CD4-positive, alpha-beta T cell treated with Interleukin-4 for 1 hour (primary cell): ENCODE results near the gene EFNA3.

ENCODE experiments used
- DNase-seq, 2 donors: peaks; one replicate each; pipeline ENCODE4 v3.0.0-alpha.2; 2020 to 2022

Gene EFNA3

DNA sequence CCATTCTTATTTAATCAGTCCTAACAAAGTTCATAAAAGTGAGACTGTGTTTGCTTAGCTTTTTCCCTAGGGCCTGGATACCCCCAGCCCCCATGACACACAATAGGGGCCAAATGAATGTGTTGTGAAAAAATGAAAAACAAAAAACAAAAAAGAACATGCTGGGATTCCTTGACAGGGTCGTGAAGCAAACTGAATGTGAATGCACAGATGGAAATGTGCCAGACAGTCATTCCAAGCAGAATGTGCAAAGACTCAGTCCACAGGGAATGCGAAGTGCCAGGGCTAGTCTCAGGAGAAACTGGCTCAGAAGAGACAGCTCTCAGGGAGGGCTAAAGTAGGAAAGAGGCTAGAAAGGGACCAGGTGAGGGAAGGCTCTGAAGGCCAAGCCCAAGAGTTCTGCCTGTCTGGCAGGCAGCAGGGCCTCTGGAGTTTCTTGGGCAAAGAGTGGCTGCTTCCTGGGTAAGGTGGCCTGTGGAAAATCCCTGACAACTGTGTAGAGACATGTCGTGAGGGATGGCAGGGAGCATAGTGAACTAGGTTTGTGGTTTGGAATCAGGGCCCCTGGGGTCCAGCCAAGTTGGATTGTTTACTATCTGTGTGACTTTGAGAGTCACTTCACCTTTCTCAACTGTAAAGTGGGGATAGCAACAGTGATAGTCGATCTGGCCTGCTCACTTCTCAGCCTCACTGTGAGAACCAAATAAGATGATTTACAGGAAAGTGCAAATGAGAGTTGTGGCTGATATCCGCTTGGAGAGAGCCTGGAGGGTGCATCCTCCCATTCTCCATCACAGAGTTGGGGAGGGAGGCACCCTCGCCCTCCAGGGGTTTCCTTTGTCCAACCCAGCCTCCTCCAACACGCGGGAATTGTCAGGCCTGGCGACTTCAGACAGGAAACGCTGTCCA, 28.7 kb upstream of the EFNA3 start:
- no peak for DNase-seq

DNA sequence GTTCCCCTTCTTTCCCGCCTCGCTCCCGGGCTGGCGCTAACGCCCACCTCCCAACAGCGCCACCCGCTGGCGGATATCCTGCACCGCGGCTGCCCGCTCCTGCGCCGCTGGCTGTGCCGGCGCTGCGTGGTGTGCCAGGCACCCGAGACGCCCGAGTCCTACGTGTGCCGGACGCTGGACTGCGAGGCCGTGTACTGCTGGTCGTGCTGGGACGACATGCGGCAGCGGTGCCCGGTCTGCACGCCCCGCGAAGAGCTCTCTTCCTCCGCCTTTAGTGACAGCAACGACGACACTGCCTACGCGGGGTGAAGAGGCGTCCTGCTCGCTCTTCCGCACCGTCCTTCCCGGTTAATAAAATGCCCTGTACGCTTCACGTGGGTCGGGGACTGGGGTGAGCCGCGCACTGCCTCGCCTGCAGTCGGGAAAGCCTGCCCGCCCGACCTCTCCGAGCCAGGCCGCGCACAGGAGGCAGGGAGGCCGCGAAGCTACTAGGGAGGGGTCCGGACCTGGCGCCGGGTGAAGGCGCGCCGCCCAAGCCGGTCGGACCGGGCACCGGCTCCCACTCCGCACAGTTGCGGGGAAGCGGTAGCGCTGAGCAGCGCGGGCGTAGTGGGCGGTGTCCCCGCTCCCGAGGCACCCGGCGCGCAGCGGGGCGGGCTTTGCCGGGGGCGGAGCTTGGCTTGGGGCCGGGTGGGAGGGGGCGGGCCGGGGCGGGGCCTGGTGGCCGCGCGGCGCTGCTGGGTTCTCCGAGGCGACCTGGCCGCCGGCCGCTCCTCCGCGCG, 27.9 kb upstream of the EFNA3 start, which contains the start of gene ADAM15:
ADAM15 (plus strand) TSS at position 757 of the 782 bp plus-strand sequence. CDS start 71 bp downstream, outside the sequence.
- DNase-seq = peak; percentile 82 to 86

DNA sequence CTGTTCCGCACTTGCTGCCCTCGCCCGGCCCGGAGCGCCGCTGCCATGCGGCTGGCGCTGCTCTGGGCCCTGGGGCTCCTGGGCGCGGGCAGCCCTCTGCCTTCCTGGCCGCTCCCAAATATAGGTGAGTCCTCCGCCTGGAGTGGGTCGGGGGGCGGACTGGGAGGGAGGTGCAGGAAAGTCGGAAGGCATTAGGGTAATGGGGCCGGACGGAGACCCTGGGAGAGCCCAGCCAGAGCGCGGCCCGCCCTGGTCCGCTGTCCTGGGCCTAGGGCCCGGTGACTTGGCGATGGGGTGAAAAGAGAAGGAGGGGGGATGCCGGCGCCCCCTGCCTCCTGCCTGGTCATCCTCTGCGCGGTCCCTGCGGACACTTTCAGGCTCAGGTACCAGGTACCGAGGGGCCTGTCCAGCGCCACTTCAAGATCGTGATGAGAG, 27.3 kb upstream of the EFNA3 start:
- DNase-seq = no peak

DNA sequence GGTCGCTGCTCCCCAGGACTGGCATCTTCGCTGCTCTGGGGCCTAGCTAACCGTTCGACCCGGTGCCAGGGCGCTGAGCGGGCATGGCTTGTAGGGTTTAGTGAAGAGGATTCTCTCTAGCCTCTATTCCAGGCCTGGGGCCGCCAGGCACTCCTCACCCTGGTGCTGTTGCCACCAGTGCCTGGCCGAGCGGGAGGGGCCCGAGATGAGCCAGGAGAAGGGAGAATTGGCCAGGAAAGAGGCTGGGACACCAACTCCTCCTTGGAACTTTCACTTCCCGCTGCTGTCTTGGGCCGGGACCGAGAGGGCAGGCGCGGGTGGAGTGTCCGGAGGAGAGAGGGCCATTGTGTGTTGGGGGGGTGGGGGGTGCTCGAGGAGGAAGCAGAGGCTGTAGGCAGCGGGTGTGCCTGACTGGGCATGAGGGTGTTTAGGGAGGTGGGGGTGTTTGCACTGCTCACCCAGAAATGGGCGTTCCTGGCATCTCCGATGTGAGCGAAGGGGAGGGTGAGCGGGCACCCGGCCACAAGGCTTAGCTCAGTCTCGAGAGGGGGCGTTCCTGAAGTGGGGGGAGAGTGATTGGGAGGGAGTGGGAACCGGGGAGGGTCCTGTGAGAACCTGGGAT, 26.7 kb upstream of the EFNA3 start:
- peak; percentile 60 to 64 for DNase-seq

DNA sequence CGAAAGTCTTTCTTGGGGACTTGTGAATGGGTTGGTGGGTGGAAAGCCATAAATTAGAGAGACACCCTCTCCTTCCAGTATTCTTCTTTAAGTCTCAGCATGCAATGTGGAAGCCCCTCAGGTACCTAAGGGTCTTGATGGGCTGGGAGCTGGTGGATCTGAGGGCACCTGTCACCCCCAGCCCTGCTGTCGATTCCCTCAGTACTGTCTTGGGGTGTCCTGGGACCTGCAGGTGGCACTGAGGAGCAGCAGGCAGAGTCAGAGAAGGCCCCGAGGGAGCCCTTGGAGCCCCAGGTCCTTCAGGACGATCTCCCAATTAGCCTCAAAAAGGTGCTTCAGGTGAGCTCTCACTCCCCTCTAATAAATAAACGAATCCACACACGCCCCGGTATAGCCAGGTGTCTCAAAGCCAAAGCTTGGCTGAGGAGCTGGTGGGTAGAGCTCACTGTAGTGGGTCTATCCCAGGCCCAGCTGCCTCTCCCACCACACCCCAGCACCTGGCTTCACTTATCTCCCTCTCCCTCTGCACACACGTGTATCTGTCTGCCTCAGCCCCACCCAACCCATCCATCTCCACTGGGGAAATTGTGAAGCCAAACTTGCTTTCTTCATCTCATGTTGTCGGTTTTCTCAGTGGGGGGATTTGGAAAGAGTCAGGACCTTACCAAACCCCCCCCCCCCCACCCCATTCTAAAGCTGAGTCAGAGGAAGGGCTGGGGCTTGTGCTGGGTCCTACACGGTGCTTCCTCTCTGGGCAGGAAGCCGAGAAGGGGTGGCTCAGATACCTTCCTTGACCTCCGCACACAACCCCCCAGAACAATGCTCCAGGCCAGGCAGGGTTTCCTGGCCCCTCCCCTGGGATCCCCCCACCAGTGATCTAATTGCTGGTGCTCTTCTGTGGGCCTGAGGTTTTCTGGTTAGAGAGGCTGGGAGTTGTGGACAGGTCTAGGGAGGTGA, 25.9 kb upstream of the EFNA3 start:
- peak in 1 of 2 donors; percentile 22 for DNase-seq

GRCh38 chr1:155053531-155054105, 25.0 kb upstream of the EFNA3 start:
- DNase-seq = no peak

DNA sequence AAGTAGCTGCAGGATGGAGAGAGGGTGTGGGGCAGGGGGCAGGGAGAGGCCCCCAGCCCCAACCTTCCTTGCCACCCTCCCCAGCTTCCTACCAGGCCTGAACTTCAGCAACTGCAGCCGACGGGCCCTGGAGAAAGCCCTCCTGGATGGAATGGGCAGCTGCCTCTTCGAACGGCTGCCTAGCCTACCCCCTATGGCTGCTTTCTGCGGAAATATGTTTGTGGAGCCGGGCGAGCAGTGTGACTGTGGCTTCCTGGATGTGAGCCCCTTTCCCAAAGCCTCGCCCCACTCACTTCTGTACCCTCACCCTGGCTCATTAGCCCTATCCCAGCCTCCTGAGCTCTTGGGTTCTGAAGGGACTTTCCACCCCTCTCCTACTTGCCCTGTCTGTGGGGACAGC, 21.5 kb upstream of the EFNA3 start:
- DNase-seq = no peak

DNA sequence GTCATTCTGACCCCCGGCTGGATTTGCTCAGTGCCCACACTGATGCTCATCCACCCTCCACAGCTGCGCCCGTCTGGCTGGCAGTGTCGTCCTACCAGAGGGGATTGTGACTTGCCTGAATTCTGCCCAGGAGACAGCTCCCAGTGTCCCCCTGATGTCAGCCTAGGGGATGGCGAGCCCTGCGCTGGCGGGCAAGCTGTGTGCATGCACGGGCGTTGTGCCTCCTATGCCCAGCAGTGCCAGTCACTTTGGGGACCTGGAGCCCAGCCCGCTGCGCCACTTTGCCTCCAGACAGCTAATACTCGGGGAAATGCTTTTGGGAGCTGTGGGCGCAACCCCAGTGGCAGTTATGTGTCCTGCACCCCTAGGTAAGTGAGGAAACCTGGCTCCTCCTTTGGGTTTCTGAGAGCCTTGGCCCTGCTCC, 20.8 kb upstream of the EFNA3 start:
- DNase-seq = no peak

DNA sequence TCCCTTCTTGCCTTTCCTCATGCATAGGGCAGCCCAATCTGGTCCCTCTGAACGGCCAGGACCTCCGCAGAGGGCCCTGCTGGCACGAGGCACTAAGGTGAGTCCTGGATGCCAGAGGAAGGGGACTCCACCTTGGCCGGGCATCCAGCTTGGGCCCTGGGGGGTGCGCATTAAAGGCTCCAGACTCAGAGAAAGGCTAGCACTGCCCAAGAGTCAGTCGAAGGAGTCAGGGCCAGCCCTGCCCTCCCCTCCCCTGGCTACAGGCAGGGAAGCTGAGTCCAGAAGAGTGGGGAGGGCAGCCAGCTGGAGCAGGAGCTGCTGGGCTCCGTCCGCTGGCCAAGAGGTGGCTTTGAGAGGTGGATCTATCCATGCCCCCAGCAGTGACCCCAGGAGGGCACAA, 17.9 kb upstream of the EFNA3 start:
- no peak for DNase-seq

DNA sequence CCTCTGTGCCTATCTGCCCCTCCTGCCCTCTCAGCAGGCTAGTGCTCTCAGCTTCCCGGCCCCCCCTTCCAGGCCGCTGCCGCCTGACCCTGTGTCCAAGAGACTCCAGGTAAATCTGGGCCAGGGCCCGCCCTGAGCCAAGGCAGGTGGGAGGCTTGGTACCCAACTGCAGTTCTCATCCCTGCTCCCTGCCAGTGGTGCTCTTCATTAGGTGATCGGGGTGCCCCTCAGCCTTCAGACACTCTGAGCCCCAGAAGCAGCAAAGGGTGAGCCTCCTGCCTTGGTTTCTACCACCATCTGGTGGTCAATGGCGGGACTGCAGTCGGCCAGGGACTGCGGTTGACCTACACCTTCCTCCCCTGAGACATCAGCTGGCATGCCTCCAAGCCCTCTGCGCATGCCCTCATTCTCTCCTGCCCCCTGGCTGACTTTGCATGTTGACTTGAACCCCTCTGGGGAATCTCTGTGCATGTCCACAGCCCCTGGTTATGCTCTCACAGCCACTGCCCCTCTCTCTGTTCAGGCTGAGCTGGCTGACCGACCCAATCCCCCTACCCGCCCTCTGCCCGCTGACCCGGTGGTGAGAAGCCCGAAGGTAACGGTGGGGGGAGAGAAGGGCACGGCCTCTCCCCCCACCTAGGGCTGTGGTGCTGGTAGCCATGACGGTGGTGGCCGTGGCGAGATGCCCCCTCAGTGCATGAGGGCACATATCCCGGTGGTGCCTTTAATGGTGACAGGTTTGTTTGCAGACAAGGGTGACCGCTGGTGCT, 17.1 kb upstream of the EFNA3 start:
- peak; percentile 95 for DNase-seq

- DNase-seq = no peak
These were observed 16.4 kb upstream of the EFNA3 start for GRCh38 chr1:155062151-155062686.

DNA sequence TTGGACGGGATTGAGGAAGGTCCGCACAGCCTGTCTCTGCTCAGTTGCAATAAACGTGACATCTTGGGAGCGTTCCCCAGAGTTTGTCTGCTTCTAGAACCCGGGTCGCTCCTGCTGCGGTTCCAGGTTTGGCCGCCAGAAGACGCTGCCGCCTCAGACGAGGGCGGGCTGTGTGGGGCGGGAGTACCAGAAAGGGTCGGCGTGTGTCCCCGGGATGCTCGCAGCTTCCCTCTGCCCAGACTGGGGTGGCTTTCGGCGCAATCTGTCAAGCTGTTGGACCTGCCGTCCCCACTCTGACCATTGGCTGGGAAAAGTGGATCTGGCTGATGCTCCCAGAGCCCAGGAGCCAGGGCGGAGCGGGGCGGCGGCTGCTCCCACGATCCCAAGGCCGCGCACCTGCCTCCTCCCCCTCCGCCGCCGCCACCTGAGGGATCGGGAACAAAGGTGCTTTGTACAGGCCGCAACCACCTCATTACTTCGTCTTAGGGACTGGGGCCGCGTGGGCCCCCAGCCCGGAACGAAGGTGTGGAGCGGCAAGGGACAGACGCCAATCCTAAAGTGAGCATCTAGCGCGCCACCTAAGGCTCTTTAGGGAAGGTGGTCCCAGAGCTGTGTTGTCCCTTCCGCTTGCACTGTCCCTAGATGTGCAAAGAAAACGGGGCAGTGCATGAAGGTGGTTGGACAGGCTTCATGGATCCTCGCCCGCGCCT, 15.8 kb upstream of the EFNA3 start:
- DNase-seq = peak; percentile 74 to 76

DNA sequence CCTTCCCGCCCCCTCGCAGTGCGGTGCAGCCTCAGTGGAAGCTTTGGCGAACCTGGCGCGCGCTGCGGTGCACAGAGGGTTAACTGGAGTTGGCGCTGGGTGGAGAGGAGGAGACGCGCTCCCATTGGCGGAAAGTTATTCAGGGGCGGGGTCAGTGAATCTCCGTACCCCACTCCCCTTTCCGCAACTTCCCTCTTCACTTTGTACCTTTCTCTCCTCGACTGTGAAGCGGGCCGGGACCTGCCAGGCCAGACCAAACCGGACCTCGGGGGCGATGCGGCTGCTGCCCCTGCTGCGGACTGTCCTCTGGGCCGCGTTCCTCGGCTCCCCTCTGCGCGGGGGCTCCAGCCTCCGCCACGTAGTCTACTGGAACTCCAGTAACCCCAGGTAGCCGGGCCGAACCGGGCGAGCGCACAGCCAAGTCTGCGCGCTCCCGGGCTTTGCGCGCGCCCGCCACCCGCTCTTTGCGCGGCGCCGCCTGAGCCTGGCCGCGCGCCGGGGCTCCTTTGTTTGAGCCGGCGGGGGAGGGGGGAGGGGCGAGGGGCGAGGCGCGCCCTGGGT, 15.0 kb upstream of the EFNA3 start, which contains the start of gene EFNA4:
EFNA4 (plus strand) TSS at position 191 of the 561 bp plus-strand sequence; CDS start at position 275, 84 bp downstream.
- DNase-seq = peak; percentile 88 to 89

- DNase-seq = peak in 1 of 2 donors; percentile 53
These were observed 14.4 kb upstream of the EFNA3 start for GRCh38 chr1:155064111-155064831.

DNA sequence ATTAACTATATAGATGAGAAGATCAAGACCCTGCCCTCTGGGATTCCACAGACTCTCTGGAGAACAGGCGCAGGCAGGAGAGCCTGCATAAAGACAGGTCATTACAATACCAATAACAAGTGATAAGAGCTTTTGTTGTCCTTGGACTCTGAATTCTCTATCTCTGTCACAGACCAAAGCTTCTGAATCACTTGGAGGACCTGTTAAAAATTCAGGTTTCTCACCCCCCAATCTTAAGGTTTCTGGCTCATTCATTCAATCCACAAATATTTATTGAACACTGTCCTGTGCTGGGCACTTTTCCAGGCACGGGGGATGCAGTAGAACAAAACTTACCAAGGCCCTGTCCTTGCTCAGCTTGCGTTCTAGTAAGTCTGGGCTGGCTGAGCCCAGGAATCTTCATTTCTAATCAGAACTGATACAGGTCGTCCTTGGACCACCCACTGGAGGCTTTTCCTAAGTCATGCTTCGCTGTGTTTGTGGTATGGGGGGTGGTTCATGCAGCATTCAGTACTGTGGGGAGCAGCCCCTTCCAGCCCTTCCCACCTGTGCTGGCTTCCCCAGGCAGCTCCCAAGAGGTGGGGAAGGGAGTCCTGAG, 13.7 kb upstream of the EFNA3 start:
- no peak for DNase-seq

DNA sequence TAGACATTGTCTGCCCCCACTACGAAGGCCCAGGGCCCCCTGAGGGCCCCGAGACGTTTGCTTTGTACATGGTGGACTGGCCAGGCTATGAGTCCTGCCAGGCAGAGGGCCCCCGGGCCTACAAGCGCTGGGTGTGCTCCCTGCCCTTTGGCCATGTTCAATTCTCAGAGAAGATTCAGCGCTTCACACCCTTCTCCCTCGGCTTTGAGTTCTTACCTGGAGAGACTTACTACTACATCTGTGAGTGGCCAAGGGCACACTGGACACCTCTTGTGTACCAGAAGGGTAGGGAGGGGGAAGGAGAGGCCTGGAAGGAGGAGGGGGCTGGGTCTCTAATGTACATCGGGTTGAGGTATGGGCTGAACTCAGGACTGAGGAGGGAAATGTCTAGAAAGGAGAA, 11.9 kb upstream of the EFNA3 start:
- no peak for DNase-seq

DNA sequence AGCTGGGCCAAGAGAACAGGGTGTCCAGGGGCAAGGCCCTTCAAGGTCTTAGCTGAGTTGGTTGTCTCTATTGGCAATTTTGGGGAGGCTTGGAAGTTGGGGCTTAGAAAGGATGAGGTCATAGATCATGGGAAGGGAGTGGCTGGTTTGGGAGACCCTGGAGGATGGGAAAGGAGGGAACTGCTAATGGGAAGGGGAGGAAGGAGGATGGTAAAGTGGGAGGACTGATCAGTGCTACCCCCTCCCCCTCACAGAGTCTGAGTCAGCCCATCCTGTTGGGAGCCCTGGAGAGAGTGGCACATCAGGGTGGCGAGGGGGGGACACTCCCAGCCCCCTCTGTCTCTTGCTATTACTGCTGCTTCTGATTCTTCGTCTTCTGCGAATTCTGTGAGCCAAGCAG, 10.0 kb upstream of the EFNA3 start:
- DNase-seq = no peak

DNA sequence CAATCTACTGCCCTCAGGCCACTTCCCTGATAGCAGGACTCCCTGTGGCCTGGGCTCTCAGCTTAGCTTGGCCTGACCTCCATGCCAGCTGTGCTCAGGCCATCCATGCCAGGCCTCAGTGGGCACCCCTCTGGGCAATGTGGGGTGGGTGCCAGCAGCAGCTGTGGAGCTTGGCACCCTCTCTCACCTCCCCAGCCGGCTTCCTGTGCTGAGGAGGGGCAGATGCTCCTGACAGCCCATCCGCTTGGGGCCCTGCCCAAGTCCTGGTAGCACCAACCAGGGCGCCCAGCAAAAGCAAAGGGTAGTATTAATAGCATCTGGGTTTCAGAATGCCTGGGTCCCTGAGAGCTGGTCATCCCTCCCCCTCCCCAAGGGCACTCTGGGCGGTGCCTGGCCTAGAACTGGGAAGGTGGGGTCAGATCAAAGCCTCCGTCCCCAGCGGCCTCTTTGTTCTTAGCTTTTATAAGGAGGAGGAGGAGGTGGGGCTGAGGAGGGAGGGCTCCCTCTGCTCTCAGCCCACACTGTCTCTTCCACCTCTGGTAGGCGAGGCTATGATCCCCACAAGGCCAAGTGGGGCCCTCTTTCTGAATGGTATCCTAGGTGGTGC, 9.0 kb upstream of the EFNA3 start:
- no peak for DNase-seq
